GM19099 (cell line): ENCODE measurements around the gene FOXO1.

Source experiments
- POLR2A ChIP-seq: IDR thresholded peaks from 3 replicates; pipeline ENCODE4 v1.6.1; 2011; ENCODE audit warnings: low read depth; ENCODE audit not compliant: insufficient read length; ENCODE audit errors: extremely low read depth

Gene FOXO1

GRCh38 chr13:40653527-40654318 lies 12.7 kb downstream of the FOXO1 start:
- no peak for TF ChIP-seq POLR2A

GRCh38 chr13:40652588-40652940 lies 13.9 kb downstream of the FOXO1 start:
- no peak for TF ChIP-seq POLR2A

- TF ChIP-seq POLR2A = no peak
Measured at GRCh38 chr13:40651866-40652587, 14.4 kb downstream of the FOXO1 start.

DNA sequence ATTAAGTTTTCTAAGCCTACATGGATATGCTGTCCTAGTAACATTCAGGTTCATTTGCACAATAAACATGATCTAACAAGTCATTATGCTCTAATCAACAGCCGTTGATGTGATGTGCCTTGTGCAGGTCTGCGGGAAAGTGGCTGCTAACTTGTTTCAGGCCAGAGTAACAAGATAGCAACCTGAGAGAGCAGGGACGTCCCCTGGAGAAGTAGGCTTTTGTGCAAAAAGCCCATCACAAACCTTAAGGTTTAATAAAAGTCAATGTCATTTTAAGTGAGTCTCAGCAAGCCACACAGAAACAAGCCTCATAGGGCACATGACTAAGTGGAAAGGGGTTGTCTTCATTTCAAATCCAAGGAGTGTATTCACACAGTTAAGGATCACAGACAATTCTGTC lies 17.6 kb downstream of the FOXO1 start:
- TF ChIP-seq POLR2A = no peak

DNA sequence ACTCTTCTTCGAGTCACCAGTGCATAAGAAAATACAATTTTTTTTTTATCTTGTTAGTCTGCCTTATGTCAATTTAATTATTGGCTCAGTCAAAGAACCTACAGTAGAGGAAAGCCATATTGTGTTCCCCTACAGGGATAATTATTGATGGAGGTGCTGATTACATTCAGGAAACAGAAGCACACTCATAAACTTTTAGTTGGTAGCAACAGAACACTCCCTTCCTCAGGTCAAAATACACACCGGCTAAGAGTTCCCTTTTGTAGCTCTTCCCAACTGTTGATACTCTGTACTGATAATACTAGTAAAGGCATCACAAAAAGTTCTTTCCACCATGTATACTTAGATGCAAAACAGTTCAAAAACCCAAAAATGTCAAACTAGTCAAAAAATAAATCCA lies 18.4 kb downstream of the FOXO1 start:
- TF ChIP-seq POLR2A = no peak

- no peak for TF ChIP-seq POLR2A
Measured at GRCh38 chr13:40644838-40645604, 21.4 kb downstream of the FOXO1 start.

GRCh38 chr13:40640845-40641458 lies 25.5 kb downstream of the FOXO1 start:
- no peak for TF ChIP-seq POLR2A

DNA sequence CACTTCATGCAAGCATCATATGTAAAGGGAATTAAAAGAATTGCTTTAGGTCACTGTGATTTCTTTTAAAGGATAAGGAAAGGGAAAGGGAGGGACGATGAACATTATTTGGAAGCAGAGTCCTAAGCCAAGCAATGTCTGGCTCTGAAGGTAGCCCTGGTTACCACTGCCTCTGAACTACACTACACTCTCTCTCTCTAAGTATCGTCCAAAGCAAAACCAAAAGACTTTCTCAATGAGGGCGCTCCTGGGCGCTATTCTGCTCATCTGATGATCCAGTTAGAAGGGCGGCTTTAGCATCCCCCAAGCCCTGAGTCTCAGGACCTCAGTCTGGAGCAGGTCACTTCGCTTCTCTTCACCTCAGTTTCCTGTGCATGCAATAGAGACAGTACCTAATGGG lies 26.2 kb downstream of the FOXO1 start:
- TF ChIP-seq POLR2A = no peak

DNA sequence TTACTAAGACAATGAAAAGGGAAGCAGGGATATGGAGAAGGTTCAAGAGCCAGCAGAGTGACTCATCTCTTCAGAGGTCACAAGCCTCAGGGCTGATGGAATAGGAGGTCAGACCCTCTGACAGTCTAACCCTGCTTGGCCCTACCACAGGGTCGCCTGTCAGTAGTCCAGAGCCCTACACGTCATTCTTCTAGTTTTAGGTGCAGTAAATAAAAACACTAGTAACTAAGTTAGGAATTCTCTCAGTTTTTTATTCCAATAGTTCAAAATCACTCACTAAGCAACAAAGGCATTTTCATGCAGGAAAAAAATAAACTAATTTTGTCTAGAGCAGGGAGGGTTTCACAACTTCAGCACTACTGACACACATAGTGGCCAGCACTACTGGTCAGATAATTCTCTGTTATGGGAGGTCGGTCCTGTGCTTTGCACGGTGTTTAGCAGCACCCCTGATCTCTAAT lies 27.2 kb downstream of the FOXO1 start:
- TF ChIP-seq POLR2A = no peak

DNA sequence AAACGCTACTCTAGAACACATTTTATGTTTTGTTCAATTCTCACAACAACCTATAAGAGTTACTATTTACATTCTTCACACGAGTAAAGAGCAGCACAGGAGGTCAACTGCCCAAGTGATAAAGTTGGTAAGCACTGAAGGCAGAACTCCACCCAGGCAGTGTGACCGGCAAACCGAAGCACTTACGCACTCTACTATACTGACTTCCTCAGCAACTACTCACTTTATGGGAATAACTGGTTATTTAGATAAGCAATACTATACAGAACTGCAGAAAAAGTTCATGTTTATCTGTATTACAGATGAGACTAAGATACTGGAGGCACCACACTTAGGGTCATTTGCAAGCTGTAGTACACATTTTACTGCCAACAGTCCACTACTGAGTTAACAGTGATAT lies 28.8 kb downstream of the FOXO1 start:
- no peak for TF ChIP-seq POLR2A

DNA sequence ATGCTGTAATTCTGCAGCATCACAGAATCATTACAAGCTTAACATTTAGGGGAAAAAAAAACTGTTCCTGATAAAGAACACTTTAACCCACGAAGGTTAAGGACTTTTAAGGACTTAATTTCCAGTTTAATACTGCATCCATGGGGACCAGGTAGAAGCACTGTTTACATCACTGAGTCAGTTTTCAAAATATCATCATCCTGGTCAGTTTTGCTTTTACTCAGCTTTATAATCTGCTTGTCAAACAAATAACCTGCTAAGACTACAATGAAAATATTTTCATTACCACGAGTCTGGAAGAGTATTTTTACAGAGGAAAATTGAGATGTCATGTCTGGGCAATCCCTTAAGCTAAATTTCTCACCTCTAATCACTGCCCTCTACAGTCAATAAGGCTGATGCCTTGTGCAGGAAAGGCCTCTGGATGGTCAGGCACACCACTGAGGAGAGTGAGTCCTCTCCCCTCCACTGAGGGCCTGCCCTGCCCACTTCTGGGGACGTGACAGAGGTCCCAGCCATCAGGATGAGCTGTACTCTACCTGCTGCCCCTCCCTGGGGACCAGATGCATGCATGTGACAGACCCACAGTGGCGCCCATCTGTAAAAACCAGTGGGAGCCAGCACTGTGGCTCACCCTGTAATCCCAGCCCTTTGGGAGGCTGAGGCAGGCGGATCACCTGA lies 31.0 kb downstream of the FOXO1 start:
- no peak for TF ChIP-seq POLR2A

DNA sequence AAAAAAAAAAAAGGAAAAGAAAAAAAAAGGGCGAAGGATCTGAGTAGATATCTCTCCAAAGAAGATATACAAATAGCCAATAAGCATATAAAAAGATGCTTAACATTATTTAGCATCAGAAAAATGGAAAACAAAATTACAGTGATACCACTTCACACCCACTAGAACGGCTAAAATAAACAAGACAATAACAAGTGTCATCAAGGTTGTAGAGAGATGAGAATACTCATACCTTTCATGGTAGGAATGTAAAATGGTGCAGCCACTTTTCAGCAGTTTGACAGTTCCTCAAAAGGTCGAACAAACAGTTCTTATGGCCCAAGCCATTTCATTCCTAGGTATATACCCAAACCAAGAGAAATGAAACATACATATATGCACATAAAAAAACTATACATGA lies 33.5 kb downstream of the FOXO1 start:
- no peak for TF ChIP-seq POLR2A

- TF ChIP-seq POLR2A = no peak
Measured at GRCh38 chr13:40631605-40632004, 34.8 kb downstream of the FOXO1 start.

DNA sequence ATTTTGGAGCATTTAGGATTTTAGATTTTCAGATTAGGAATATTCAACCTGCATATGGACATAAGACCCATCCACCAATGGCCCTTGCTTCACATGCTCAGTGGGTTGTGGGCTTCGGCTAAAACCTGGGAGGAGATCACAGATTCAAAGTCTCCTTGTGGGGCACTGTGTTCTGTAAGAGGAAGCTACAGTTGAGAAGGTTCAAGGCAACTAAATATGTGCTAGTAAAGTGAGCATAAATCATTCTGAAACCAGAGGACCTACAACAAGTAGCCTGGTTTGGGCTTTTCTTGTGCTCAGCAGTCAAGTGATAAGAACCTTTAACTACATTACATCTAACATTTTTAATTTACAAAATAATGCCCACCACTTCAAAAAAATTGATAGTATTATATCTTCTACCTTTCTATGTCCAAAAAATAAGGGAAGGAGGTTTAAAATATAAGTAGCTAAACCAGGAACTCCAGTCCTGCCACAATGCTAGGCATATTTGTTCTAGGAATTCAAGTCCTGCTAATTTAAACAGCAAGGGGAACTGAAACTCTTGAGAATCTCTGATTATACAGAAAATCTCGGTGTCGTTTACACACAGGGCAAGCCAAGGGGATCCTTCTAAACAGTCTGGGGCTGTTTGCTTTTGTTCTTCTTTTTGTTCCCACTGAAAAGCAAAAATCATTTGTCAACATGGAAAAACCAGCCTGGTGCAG lies 36.6 kb downstream of the FOXO1 start:
- TF ChIP-seq POLR2A = no peak

DNA sequence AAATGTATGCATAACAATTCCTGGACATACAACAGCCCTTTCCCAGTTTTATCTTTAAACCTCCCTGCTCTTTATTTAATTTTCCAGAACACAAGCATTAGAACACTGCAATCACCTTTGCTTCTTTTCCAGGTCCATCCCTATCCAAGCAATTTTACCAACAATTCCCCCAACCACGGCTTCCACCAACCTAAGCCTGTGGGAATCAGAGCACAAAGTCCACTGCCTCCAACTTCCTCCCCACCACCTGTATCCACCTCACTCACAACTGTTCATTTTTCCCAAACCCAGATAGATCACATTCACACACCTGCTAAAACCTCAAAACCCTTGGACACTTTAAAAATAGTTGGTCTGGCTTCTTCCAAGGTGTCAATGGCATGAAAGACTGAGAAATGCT lies 39.5 kb downstream of the FOXO1 start:
- no peak for TF ChIP-seq POLR2A

DNA sequence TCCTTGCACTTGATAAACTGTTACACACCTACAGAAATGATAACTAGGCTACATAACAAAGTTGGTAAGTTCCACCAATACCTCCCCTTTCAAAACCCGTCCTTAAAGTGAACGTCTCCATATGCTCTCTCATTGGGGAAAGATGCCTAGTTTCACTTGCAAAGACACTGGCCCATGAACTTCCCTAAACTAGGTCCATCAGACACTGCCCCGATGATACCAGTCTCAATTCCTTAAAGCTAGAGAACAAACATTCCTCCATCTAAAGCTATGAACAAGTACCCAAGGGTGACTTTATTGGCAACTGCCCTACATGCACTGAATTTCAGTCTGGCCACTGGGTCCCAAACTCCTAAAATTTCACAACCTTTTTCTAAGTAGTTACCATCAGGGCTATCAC lies 39.9 kb downstream of the FOXO1 start:
- TF ChIP-seq POLR2A = no peak
